ENCODE results near the gene TPRA1. TPM values are rescaled to one million over a fixed set of nuclear protein-coding genes. Genes with fewer than 3 reads are reported as not detected.

The TPRA1 gene
- total RNA-seq, 1 experiment from 2014 or later: 20.0 TPM

GRCh38 chr3:127543441-127543840 is 47.1 kb downstream of the TPRA1 start:
- no peak overlapping the region for H3K23ac ChIP-seq (ENCODE audit: insufficient read length, low read depth, low read length)
- H2AK5ac ChIP-seq (ENCODE audit: insufficient read length, low read length): no peak overlapping the region
- Mint-ChIP-seq H3K27ac (no peak overlapping the region), H3K36me3 (ENCODE audit: insufficient read depth in 1 of 3, low read depth in 3 of 3) (no peaks in the 10 kb centered on the region), H3K9me3 (no peaks in the 10 kb centered on the region; a peak in 1 of 5 replicates), H3K4me3 (peak overlapping the region in 1 of 2 experiments; percentile 23; a peak in 1 of 5 replicates), H3K27me3 (ENCODE audit: low read depth) (peaks cover 20% of the 10 kb centered on the region), H3K4me1 (peaks cover 9 to 15% of the 10 kb centered on the region in 2 experiments)
- no peaks in the 10 kb centered on the region for H3K27me3 ChIP-seq (ENCODE audit: insufficient read depth, low read length)
- H4K8ac ChIP-seq (replicated peaks; ENCODE audit: insufficient read length, low read depth, low read length): no peak overlapping the region
- no peak overlapping the region for H3K9ac ChIP-seq (ENCODE audit: extremely low read depth, insufficient read length, low read length)
- TF ChIP-seq CTCF (conservative IDR thresholded peaks at IDR 0.05): no peak
- H2BK5ac ChIP-seq (ENCODE audit: insufficient read length, low read length): no peak overlapping the region
- H4K5ac ChIP-seq (ENCODE audit: insufficient read length, low read depth, low read length): no peak overlapping the region
- H4K20me1 ChIP-seq (ENCODE audit: control insufficient read depth, insufficient read depth, insufficient read length): no peaks in the 10 kb centered on the region
- H3K23me2 ChIP-seq (ENCODE audit: insufficient read length, low read depth, low read length, poor library complexity, severe bottlenecking): peaks cover 6% of the 10 kb centered on the region
- no peaks in the 10 kb centered on the region for H3K79me1 ChIP-seq (ENCODE audit: insufficient read depth, low read depth, low read length, poor library complexity, severe bottlenecking)
- no peak overlapping the region for H2BK20ac ChIP-seq (ENCODE audit: low read depth, low read length, poor library complexity, severe bottlenecking)
- H4K91ac ChIP-seq (ENCODE audit: insufficient read length, low read depth, low read length): no peak overlapping the region
- H2BK120ac ChIP-seq (ENCODE audit: low read depth, low read length, poor library complexity, severe bottlenecking): no peak overlapping the region
- DNase-seq: no peak
- no peak overlapping the region; the same call in 1 of the 2 replicates for H3K14ac ChIP-seq (ENCODE audit: insufficient read depth, low read length)
- no peak overlapping the region for H2AFZ ChIP-seq (ENCODE audit: low read length)
- no peak overlapping the region for H3K4ac ChIP-seq (ENCODE audit: low read depth, low read length)
- H3K79me2 ChIP-seq (ENCODE audit: insufficient read depth, low read length): no peaks in the 10 kb centered on the region
- H2BK12ac ChIP-seq (ENCODE audit: insufficient read length, low read depth, low read length): no peak overlapping the region
- H3T11ph ChIP-seq (ENCODE audit: low read length): no peak overlapping the region
- H3K56ac ChIP-seq (ENCODE audit: insufficient read length, low read depth, low read length): no peak overlapping the region
- H3K9me3 ChIP-seq (ENCODE audit: control insufficient read depth, low read depth, low read length): no peaks in the 10 kb centered on the region
- no CpG with 5 or more reads among the region's 12 CpGs for whole genome bisulfite sequencing (ENCODE audit: extremely low coverage, insufficient read length, low lambda C conversion rate)
- no peak overlapping the region for H3K27ac ChIP-seq (ENCODE audit: insufficient read length, low read depth, low read length)
- H3K4me1 ChIP-seq (ENCODE audit: insufficient read depth, low read length): no peaks in the 10 kb centered on the region
- no peak overlapping the region for H2BK15ac ChIP-seq (ENCODE audit: low read depth, low read length)
- H3K18ac ChIP-seq (ENCODE audit: insufficient read length, low read depth, low read length): no peak overlapping the region
- H3K4me2 ChIP-seq (ENCODE audit: insufficient read depth, insufficient read length, low read length): no peak overlapping the region

Data from H9 (cell line).